NB4 (cell line): ENCODE results near the gene ZNF322.

Experiments
- CTCF ChIP-seq: IDR thresholded peaks from one replicate; pipeline ENCODE4 v1.5.1; 2012; ENCODE audit warnings: low read depth, low read length
- MAX ChIP-seq: IDR thresholded peaks from 2 replicates; pipeline ENCODE4 v1.6.1; 2011; ENCODE audit warnings: low read depth, low read length
- POLR2A ChIP-seq: IDR thresholded peaks from 2 replicates; pipeline ENCODE4 v1.6.1; 2011; ENCODE audit warnings: mild to moderate bottlenecking; ENCODE audit not compliant: insufficient read length; ENCODE audit errors: extremely low read depth

- TF ChIP-seq CTCF (no peak), POLR2A (no peak), MAX (no peak)
Measured at GRCh38 chr6:26599134-26599533, 60.4 kb downstream of the ZNF322 start.
